ENCODE results near the gene VIPR2. TPM values are rescaled to one million over a fixed set of nuclear protein-coding genes. Genes with fewer than 3 reads are reported as not detected.

VIPR2 gene
- total RNA-seq, 1 donor from 2014 or later = not detected

- H3K27me3 Mint-ChIP-seq = no peaks in the 10 kb centered on the region
- H3K27ac Mint-ChIP-seq = no peak overlapping the region
- ChIA-PET CTCF (no interaction called here), POLR2A (no interaction called here)
- no peak overlapping the region for H3K4me3 Mint-ChIP-seq
- no peak for DNase-seq
- intact Hi-C loops (cut with micrococcal nuclease) = no loop called here
- H3K4me1 Mint-ChIP-seq = no peaks in the 10 kb centered on the region
- H3K36me3 Mint-ChIP-seq (ENCODE audit: low read depth) = no peaks in the 10 kb centered on the region
- no peak for TF ChIP-seq CTCF (IDR thresholded peaks at IDR 0.05)
- H3K9me3 Mint-ChIP-seq = no peaks in the 10 kb centered on the region
- no peak for ATAC-seq (ENCODE audit: low read depth)
Observed at GRCh38 chr7:159064121-159064815, 80.4 kb downstream of the VIPR2 start.

GRCh38 chr7:159063046-159063840, 81.4 kb downstream of the VIPR2 start:
- H3K36me3 Mint-ChIP-seq (ENCODE audit: low read depth) = no peaks in the 10 kb centered on the region
- H3K27ac Mint-ChIP-seq = no peak overlapping the region
- H3K4me3 Mint-ChIP-seq = no peak overlapping the region
- CTCF ChIA-PET = no interaction called here
- intact Hi-C loops (cut with micrococcal nuclease) = no loop called here
- POLR2A ChIA-PET = no interaction called here
- ATAC-seq (ENCODE audit: low read depth) (no peak), DNase-seq (no peak)
- no peak for TF ChIP-seq CTCF (IDR thresholded peaks at IDR 0.05)
- no peaks in the 10 kb centered on the region for H3K9me3 Mint-ChIP-seq
- no peaks in the 10 kb centered on the region for H3K4me1 Mint-ChIP-seq
- no peaks in the 10 kb centered on the region for H3K27me3 Mint-ChIP-seq

GRCh38 chr7:159062569-159062968, 82.1 kb downstream of the VIPR2 start:
- POLR2A ChIA-PET = interaction anchor here (0.7 kb wide), 1 partner anchor 108 kb away, joined by 3 read pairs; no protein-coding TSS in a partner anchor
- intact Hi-C loops (cut with micrococcal nuclease) = no loop called here

GRCh38 chr7:159061674-159062212, 82.9 kb downstream of the VIPR2 start:
- Mint-ChIP-seq H3K27me3 (no peaks in the 10 kb centered on the region), H3K4me3 (no peak overlapping the region), H3K4me1 (no peaks in the 10 kb centered on the region), H3K36me3 (ENCODE audit: low read depth) (no peaks in the 10 kb centered on the region), H3K27ac (no peak overlapping the region), H3K9me3 (no peaks in the 10 kb centered on the region)
- intact Hi-C loops (cut with micrococcal nuclease) = no loop called here
- no peak for DNase-seq
- POLR2A ChIA-PET = no interaction called here
- CTCF ChIA-PET = no interaction called here
- no peak for ATAC-seq (ENCODE audit: low read depth)
- no peak for TF ChIP-seq CTCF (IDR thresholded peaks at IDR 0.05)

More at GRCh38 chr7:159062569-159062968, 82.1 kb downstream of the VIPR2 start:
- Mint-ChIP-seq H3K27ac (no peak overlapping the region), H3K9me3 (no peaks in the 10 kb centered on the region), H3K36me3 (ENCODE audit: low read depth) (no peaks in the 10 kb centered on the region), H3K4me3 (no peak overlapping the region), H3K4me1 (no peaks in the 10 kb centered on the region), H3K27me3 (no peaks in the 10 kb centered on the region)
- CTCF ChIA-PET = no interaction called here
- no peak for TF ChIP-seq CTCF (IDR thresholded peaks at IDR 0.05)
- DNase-seq = no peak
- ATAC-seq (ENCODE audit: low read depth) = no peak

GRCh38 chr7:159061209-159061608, 83.5 kb downstream of the VIPR2 start:
- ChIA-PET POLR2A (no interaction called here), CTCF (no interaction called here)
- no peaks in the 10 kb centered on the region for H3K27me3 Mint-ChIP-seq
- H3K36me3 Mint-ChIP-seq (ENCODE audit: low read depth) = no peaks in the 10 kb centered on the region
- no peaks in the 10 kb centered on the region for H3K4me1 Mint-ChIP-seq
- no peak overlapping the region for H3K4me3 Mint-ChIP-seq
- intact Hi-C loops (cut with micrococcal nuclease) = no loop called here
- no peak for ATAC-seq (ENCODE audit: low read depth)
- no peak for DNase-seq
- TF ChIP-seq CTCF (IDR thresholded peaks at IDR 0.05) = no peak
- no peak overlapping the region for H3K27ac Mint-ChIP-seq
- H3K9me3 Mint-ChIP-seq = no peaks in the 10 kb centered on the region
